Keratinocyte (primary cell): ENCODE results near the gene SMARCC2. TPM values are rescaled to one million over a fixed set of nuclear protein-coding genes. Genes with fewer than 3 reads are reported as not detected.

Source experiments
- DNase-seq: peaks from one replicate; pipeline ENCODE4 v3.0.0-alpha.2; 2011; ENCODE audit warnings: low read depth, missing footprints, low spot score
- FAIRE-seq: peaks from 2 replicates; lab custom pipeline; 2011; peaks lifted over from hg19 to GRCh38; lab: Jason Lieb, UNC
- H2AFZ ChIP-seq: 2 replicates; pipeline ENCODE4 v1.6.0; 2012; ENCODE audit warnings: low read length, control low read depth, inconsistent platforms; ENCODE audit not compliant: control insufficient read depth
- H3K27ac ChIP-seq: 2 replicates; pipeline ENCODE4 v1.5.1; 2011; ENCODE audit warnings: low read length; ENCODE audit not compliant: control insufficient read depth, insufficient read depth
- H3K27me3 ChIP-seq: 3 replicates; pipeline ENCODE4 v1.6.0; 2011; ENCODE audit warnings: low read length; ENCODE audit not compliant: control insufficient read depth, insufficient read depth; ENCODE audit errors: extremely low read depth
- H3K36me3 ChIP-seq, 2 experiments: 2 replicates in 1 of 2; 3 replicates in 1 of 2; pipeline ENCODE4 v1.5.1; 2011; ENCODE audit warnings: low read length in 2 of 2, mild to moderate bottlenecking in 1 of 2; ENCODE audit not compliant: control insufficient read depth in 2 of 2, insufficient read depth in 2 of 2; ENCODE audit errors: extremely low read depth in 1 of 2
- H3K4me1 ChIP-seq: 3 replicates; pipeline ENCODE4 v1.5.1; 2011; ENCODE audit warnings: low read length; ENCODE audit not compliant: control insufficient read depth, insufficient read depth; ENCODE audit errors: extremely low read depth
- H3K4me2 ChIP-seq: 3 replicates; pipeline ENCODE4 v1.6.0; 2011; ENCODE audit warnings: low read depth, low read length; ENCODE audit not compliant: control insufficient read depth, insufficient read depth; ENCODE audit errors: extremely low read depth
- H3K4me3 ChIP-seq, 3 experiments: fragments of 200-600 bp in 1 of 3; sonication (generic) in 1 of 3; 2 replicates in 2 of 3; 3 replicates in 1 of 3; pipeline ENCODE4 v1.5.1; 2011 to 2016; ENCODE audit warnings: low read length in 3 of 3, mild to moderate bottlenecking in 3 of 3, control low read depth in 2 of 3, inconsistent platforms in 1 of 3, low read depth in 1 of 3, mixed read lengths in 1 of 3, mixed run types in 1 of 3, moderate library complexity in 1 of 3; ENCODE audit not compliant: control insufficient read depth in 2 of 3, insufficient read depth in 2 of 3; ENCODE audit errors: extremely low read depth in 1 of 3
- H3K79me2 ChIP-seq: 2 replicates; pipeline ENCODE4 v1.6.0; 2012; ENCODE audit warnings: low read length; ENCODE audit not compliant: control insufficient read depth, insufficient read depth
- H3K9ac ChIP-seq: 3 replicates; pipeline ENCODE4 v1.6.0; 2011; ENCODE audit warnings: low read length; ENCODE audit not compliant: control insufficient read depth, insufficient read depth; ENCODE audit errors: extremely low read depth
- H3K9me1 ChIP-seq: 3 replicates; pipeline ENCODE4 v1.6.0; 2011; ENCODE audit warnings: low read length; ENCODE audit not compliant: control insufficient read depth, insufficient read depth; ENCODE audit errors: extremely low read depth
- H3K9me3 ChIP-seq: 2 replicates; pipeline ENCODE4 v1.5.1; 2012; ENCODE audit warnings: low read depth, low read length; ENCODE audit not compliant: control insufficient read depth
- H4K20me1 ChIP-seq: 3 replicates; pipeline ENCODE4 v1.6.0; 2011; ENCODE audit warnings: low read length; ENCODE audit not compliant: control insufficient read depth, insufficient read depth; ENCODE audit errors: extremely low read depth
- EZH2 ChIP-seq: IDR thresholded peaks from one replicate; pipeline ENCODE4 v1.6.1; 2012; ENCODE audit warnings: inconsistent platforms, mild to moderate bottlenecking, low read length, moderate library complexity
- dilution Hi-C: fragments of 300-500 bp; cut with MboI; formaldehyde crosslinking; loops from one replicate; pipeline ENCODE4 v1.7.0; 2020; ENCODE audit warnings: low sequenced_read_pairs; ENCODE audit not compliant: extremely low pct_ligation_motif_present
- polyA plus RNA-seq, 5 experiments: library from polyadenylated mRNA; depleted of rRNA in 3 of 5; stranded (reverse) in 3 of 5; stranded (forward) in 1 of 5; unstranded in 1 of 5; fragments of >200 nt; gene quantifications; 1 replicate in 1 of 5; 2 replicates in 3 of 5; 3 replicates in 1 of 5; pipeline versions ENCODE4 v1.2.1 to v1.2.3, GENCODE V29; 2011 to 2012; ENCODE audit warnings: missing spikeins in 2 of 5, low read depth in 1 of 5, low replicate concordance in 1 of 5
- TF ChIP-seq, protein P1 (sequence below), 3 experiments: IDR thresholded peaks in 1 of 3; conservative IDR thresholded peaks in 1 of 3; optimal IDR thresholded peaks in 1 of 3; 2 replicates in 2 of 3; 3 replicates in 1 of 3; pipeline versions ENCODE3 to v1.5.1; 2011; ENCODE audit warnings: low read length in 3 of 3, mild to moderate bottlenecking in 3 of 3, moderate library complexity in 2 of 3, control low read depth in 1 of 3, inconsistent platforms in 1 of 3; ENCODE audit not compliant: insufficient read depth in 2 of 3; ENCODE audit errors: extremely low read depth in 1 of 3

Gene SMARCC2
- polyA plus RNA-seq, 1 donor (not counting 4 experiments of a cell fraction or from before 2014, with no cell fraction given), result 32.5 TPM

GRCh38 chr12:56236985-56237384 is 47.7 kb upstream of the SMARCC2 start:
- dilution Hi-C loops, result no loop called here
- no peak for FAIRE-seq

DNA sequence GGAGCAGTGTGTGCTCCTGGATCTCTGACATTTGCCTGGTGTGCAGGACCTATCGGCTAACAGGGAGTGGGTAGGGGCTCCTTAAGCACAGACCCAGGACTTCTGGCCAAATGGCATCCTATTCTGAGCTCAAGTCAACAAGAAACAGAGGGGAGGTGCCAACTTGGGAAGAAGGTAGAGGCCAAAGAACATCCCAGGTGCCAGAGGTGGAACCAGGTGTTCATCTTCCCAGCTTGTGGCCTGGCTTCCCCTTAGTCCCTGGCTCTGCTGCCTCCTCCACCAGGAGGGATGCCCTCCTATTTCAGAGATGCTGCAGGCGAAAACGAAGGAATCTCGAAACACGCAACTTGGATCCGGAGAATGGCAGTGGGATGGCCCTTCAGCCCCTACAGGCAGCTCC is 46.8 kb upstream of the SMARCC2 start:
- TF ChIP-seq EZH2, result no peak
- TF ChIP-seq, protein P1, sequence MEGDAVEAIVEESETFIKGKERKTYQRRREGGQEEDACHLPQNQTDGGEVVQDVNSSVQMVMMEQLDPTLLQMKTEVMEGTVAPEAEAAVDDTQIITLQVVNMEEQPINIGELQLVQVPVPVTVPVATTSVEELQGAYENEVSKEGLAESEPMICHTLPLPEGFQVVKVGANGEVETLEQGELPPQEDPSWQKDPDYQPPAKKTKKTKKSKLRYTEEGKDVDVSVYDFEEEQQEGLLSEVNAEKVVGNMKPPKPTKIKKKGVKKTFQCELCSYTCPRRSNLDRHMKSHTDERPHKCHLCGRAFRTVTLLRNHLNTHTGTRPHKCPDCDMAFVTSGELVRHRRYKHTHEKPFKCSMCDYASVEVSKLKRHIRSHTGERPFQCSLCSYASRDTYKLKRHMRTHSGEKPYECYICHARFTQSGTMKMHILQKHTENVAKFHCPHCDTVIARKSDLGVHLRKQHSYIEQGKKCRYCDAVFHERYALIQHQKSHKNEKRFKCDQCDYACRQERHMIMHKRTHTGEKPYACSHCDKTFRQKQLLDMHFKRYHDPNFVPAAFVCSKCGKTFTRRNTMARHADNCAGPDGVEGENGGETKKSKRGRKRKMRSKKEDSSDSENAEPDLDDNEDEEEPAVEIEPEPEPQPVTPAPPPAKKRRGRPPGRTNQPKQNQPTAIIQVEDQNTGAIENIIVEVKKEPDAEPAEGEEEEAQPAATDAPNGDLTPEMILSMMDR (optimal IDR thresholded peaks at IDR 0.05 in 1 of 3, IDR thresholded peaks at IDR 0.05 in 1 of 3, conservative IDR thresholded peaks at IDR 0.05 in 1 of 3; ENCODE audit: extremely low read depth in 1 of 3, insufficient read depth in 2 of 3, low read length in 3 of 3), result no peak
- no peak overlapping the region for H2AFZ ChIP-seq
- no peaks in the 10 kb centered on the region for H3K9me1 ChIP-seq
- no peaks in the 10 kb centered on the region for H3K4me1 ChIP-seq
- H3K9ac ChIP-seq, result no peak overlapping the region
- H3K79me2 ChIP-seq, result no peaks in the 10 kb centered on the region
- no peak overlapping the region for H3K4me3 ChIP-seq
- H3K27me3 ChIP-seq, result no peaks in the 10 kb centered on the region
- dilution Hi-C loops, result no loop called here
- H3K9me3 ChIP-seq, result no peaks in the 10 kb centered on the region
- H3K4me2 ChIP-seq, result no peak overlapping the region
- H3K27ac ChIP-seq, result no peak overlapping the region
- H3K36me3 ChIP-seq, result peaks cover 10 to 23% of the 10 kb centered on the region in 2 experiments
- no peaks in the 10 kb centered on the region for H4K20me1 ChIP-seq
- FAIRE-seq (no peak), DNase-seq (no peak)

More at GRCh38 chr12:56236985-56237384, 47.7 kb upstream of the SMARCC2 start:
- no peak for TF ChIP-seq EZH2
- TF ChIP-seq, protein P1 (optimal IDR thresholded peaks at IDR 0.05 in 1 of 3, IDR thresholded peaks at IDR 0.05 in 1 of 3, conservative IDR thresholded peaks at IDR 0.05 in 1 of 3; ENCODE audit: extremely low read depth in 1 of 3, insufficient read depth in 2 of 3, low read length in 3 of 3), result no peak
- Histone ChIP-seq H3K4me3 (no peak overlapping the region), H3K4me1 (no peaks in the 10 kb centered on the region), H3K4me2 (no peak overlapping the region), H3K27ac (no peak overlapping the region), H3K9me1 (no peaks in the 10 kb centered on the region), H3K79me2 (no peaks in the 10 kb centered on the region), H2AFZ (no peak overlapping the region), H3K9me3 (no peaks in the 10 kb centered on the region), H4K20me1 (peaks cover 3% of the 10 kb centered on the region), H3K36me3 (peaks cover 17 to 27% of the 10 kb centered on the region in 2 experiments), H3K9ac (no peak overlapping the region), H3K27me3 (no peaks in the 10 kb centered on the region)
- no peak for DNase-seq
